Measurements from ENCODE around the gene GPR158.

- no peak for TF ChIP-seq CTCF (conservative IDR thresholded peaks at IDR 0.05; ENCODE audit: low read depth, low read length)
- no peak for TF ChIP-seq EZH2 (IDR thresholded peaks at IDR 0.05; ENCODE audit: low read length, unreplicated experiment)
These were observed 217.3 kb downstream of the GPR158 start for GRCh38 chr10:25392132-25392531.

Measured in PC-3 (cell line).